Mesothelial cell of epicardium (in vitro differentiated cells): Measurements from ENCODE around the gene GBF1. TPM values are rescaled to one million over a fixed set of nuclear protein-coding genes. Genes with fewer than 3 reads are reported as not detected.

Experiments
- DNase-seq, 2 experiments: peaks; one replicate each; pipeline ENCODE4 v3.0.0; 2021; ENCODE audit warnings: low spot score in 2 of 2; ENCODE audit not compliant: unreplicated experiment in 2 of 2
- H3K27ac Mint-ChIP-seq: 2 replicates; pipeline ENCODE4 v1.8.0; 2021; ENCODE audit warnings: mixed read lengths
- H3K27me3 Mint-ChIP-seq: 2 replicates; pipeline ENCODE4 v1.8.0; 2021; ENCODE audit warnings: low read depth, mixed read lengths
- H3K36me3 Mint-ChIP-seq: 2 replicates; pipeline ENCODE4 v1.8.0; 2021; ENCODE audit warnings: mixed read lengths
- H3K4me1 Mint-ChIP-seq: 2 replicates; pipeline ENCODE4 v1.8.0; 2021; ENCODE audit warnings: mixed read lengths
- H3K4me3 Mint-ChIP-seq: 2 replicates; pipeline ENCODE4 v1.8.0; 2021; ENCODE audit warnings: mild to moderate bottlenecking, moderate library complexity, mixed read lengths
- H3K9me3 Mint-ChIP-seq: 2 replicates; pipeline ENCODE4 v1.8.0; 2021; ENCODE audit warnings: mixed read lengths
- CTCF ChIP-seq: fragments of 200-600 bp; sonication (generic); IDR thresholded peaks from one replicate; pipeline ENCODE4 v1.5.0; 2021; ENCODE audit warnings: antibody characterized with exemption; ENCODE audit not compliant: unreplicated experiment
- total RNA-seq: library from RNA; stranded (reverse); gene quantifications from 3 replicates; pipeline ENCODE4 v1.2.1, GENCODE V29; 2021

GBF1 gene
- total RNA-seq, 1 donor from 2014 or later = 51.1 TPM

- H3K36me3 Mint-ChIP-seq = peaks cover 8% of the 10 kb centered on the region
- TF ChIP-seq CTCF = no peak
- DNase-seq = no peak
- H3K4me1 Mint-ChIP-seq = no peaks in the 10 kb centered on the region
- H3K9me3 Mint-ChIP-seq = no peaks in the 10 kb centered on the region
- H3K4me3 Mint-ChIP-seq = no peak overlapping the region
- no peaks in the 10 kb centered on the region for H3K27me3 Mint-ChIP-seq
- no peak overlapping the region for H3K27ac Mint-ChIP-seq
Measured at GRCh38 chr10:102254426-102254825, 9.1 kb downstream of the GBF1 start.

- H3K27ac Mint-ChIP-seq = no peak overlapping the region
- no peak for TF ChIP-seq CTCF
- DNase-seq = no peak
- no peaks in the 10 kb centered on the region for H3K4me1 Mint-ChIP-seq
- peaks cover 14% of the 10 kb centered on the region for H3K36me3 Mint-ChIP-seq
- H3K4me3 Mint-ChIP-seq = no peak overlapping the region
- H3K9me3 Mint-ChIP-seq = no peaks in the 10 kb centered on the region
- H3K27me3 Mint-ChIP-seq = no peaks in the 10 kb centered on the region
Measured at GRCh38 chr10:102255404-102255803, 10.1 kb downstream of the GBF1 start.

GRCh38 chr10:102261196-102261595 is 15.9 kb downstream of the GBF1 start:
- Mint-ChIP-seq H3K27me3 (no peaks in the 10 kb centered on the region), H3K9me3 (no peaks in the 10 kb centered on the region), H3K27ac (no peak overlapping the region), H3K36me3 (peaks cover 12% of the 10 kb centered on the region), H3K4me1 (no peaks in the 10 kb centered on the region), H3K4me3 (no peak overlapping the region)
- no peak for DNase-seq
- TF ChIP-seq CTCF = no peak

GRCh38 chr10:102261842-102262241 is 16.5 kb downstream of the GBF1 start:
- Mint-ChIP-seq H3K27me3 (no peaks in the 10 kb centered on the region), H3K36me3 (peaks cover 12% of the 10 kb centered on the region), H3K4me3 (no peak overlapping the region), H3K9me3 (no peaks in the 10 kb centered on the region), H3K4me1 (no peaks in the 10 kb centered on the region), H3K27ac (no peak overlapping the region)
- DNase-seq = no peak
- TF ChIP-seq CTCF = no peak

GRCh38 chr10:102262744-102263370 is 17.5 kb downstream of the GBF1 start:
- H3K9me3 Mint-ChIP-seq = no peaks in the 10 kb centered on the region
- H3K4me3 Mint-ChIP-seq = no peak overlapping the region
- H3K4me1 Mint-ChIP-seq = no peaks in the 10 kb centered on the region
- peaks cover 12% of the 10 kb centered on the region for H3K36me3 Mint-ChIP-seq
- H3K27ac Mint-ChIP-seq = no peak overlapping the region
- no peak for DNase-seq
- TF ChIP-seq CTCF = no peak
- no peaks in the 10 kb centered on the region for H3K27me3 Mint-ChIP-seq

- peaks cover 12% of the 10 kb centered on the region for H3K36me3 Mint-ChIP-seq
- no peaks in the 10 kb centered on the region for H3K4me1 Mint-ChIP-seq
- no peak for TF ChIP-seq CTCF
- no peaks in the 10 kb centered on the region for H3K9me3 Mint-ChIP-seq
- H3K27ac Mint-ChIP-seq = no peak overlapping the region
- no peaks in the 10 kb centered on the region for H3K27me3 Mint-ChIP-seq
- DNase-seq = no peak
- H3K4me3 Mint-ChIP-seq = no peak overlapping the region
Measured at GRCh38 chr10:102264371-102264770, 19.0 kb downstream of the GBF1 start.
